Ovary (tissue), 9 donors: Measurements from ENCODE around the gene PIEZO1. TPM values are rescaled to one million over a fixed set of nuclear protein-coding genes. Genes with fewer than 3 reads are reported as not detected.

ENCODE experiments used
- DNase-seq, 5 donors: peaks; one replicate each; pipeline ENCODE4 v3.0.0-alpha.2; 2019 to 2020
- H3K27ac ChIP-seq, 2 donors: fragments of 200-600 bp; one replicate each; pipeline versions ENCODE4 v1.5.1 to v1.8.0; 2019 to 2022
- H3K27me3 ChIP-seq: fragments of 200-600 bp; one replicate; pipeline ENCODE4 v1.8.0; 2022
- H3K36me3 ChIP-seq: fragments of 200-600 bp; sonication (generic); one replicate; pipeline ENCODE4 v1.5.1; 2019
- H3K4me1 ChIP-seq: one replicate; pipeline ENCODE4 v1.8.1; 2013; ENCODE audit warnings: mild to moderate bottlenecking, moderate library complexity; ENCODE audit not compliant: insufficient read depth
- H3K4me3 ChIP-seq: fragments of 200-600 bp; sonication (generic); one replicate; pipeline ENCODE4 v1.5.1; 2017
- H3K9me3 ChIP-seq, 2 donors: fragments of 200-600 bp in 1 of 2; sonication (generic) in 1 of 2; one replicate each; pipeline versions ENCODE4 v1.5.1 to v1.8.1; 2013 to 2019; ENCODE audit warnings: mild to moderate bottlenecking in 1 of 2, moderate library complexity in 1 of 2
- CTCF ChIP-seq, 3 donors: fragments of 450-650 bp in 2 of 3; fragments of 200-600 bp in 1 of 3; IDR thresholded peaks; one replicate each; pipeline versions ENCODE4 v1.5.1 to v1.8.0; 2016 to 2022; ENCODE audit warnings: antibody characterized with exemption in 3 of 3, mild to moderate bottlenecking in 1 of 3
- EP300 ChIP-seq: sonication (generic); formaldehyde crosslinking; IDR thresholded peaks from one replicate; pipeline ENCODE4 v1.6.1; 2017; ENCODE audit warnings: antibody characterized with exemption
- POLR2A ChIP-seq: fragments of 450-650 bp; IDR thresholded peaks from one replicate; pipeline ENCODE4 v1.6.1; 2017; ENCODE audit warnings: antibody characterized with exemption, mild to moderate bottlenecking, moderate library complexity
- WGBS, 3 donors: extraction: QIAGEN DNeasy Blood & Tissue Kit in 1 of 3; methylation state at CpG; one replicate each; pipeline versions ENCODE4 v1.1.5 to v1.1.7; 2013 to 2017; 5-methylcytosine and 5-hydroxymethylcytosine counted together
- intact Hi-C, 4 donors: fragments of 100-400 bp; cut with DNase I; formaldehyde crosslinking; loops; one replicate each; pipeline versions ENCODE4 v1.11.0 to v1.15.1; 2022 to 2023
- polyA plus RNA-seq, 2 donors: library from polyadenylated mRNA; stranded (reverse); fragments of 200-250 nt in 1 of 2; fragments of 350-450 nt in 1 of 2; fragmentation: Illumina TruSeq in 1 of 2; extraction: RNeasy Lipid Tissue Mini Kit (QIAGEN cat#74804) in 1 of 2; gene quantifications; one replicate each; pipeline ENCODE4 v1.2.3, GENCODE V29; 2013 to 2014
- total RNA-seq, 7 donors: library from RNA; depleted of rRNA in 2 of 7; stranded (reverse); fragments of >200 nt in 2 of 7; fragmentation: NEBNext Ultra II Directional in 3 of 7; extraction: Animal tissue kit (Norgen Biotek cat#: 25700) in 3 of 7; gene quantifications; one replicate each; pipeline versions ENCODE4 v1.1.0 to v1.2.4, GENCODE V29; 2016 to 2023
- donor health status: DM: no; HTN: no; CAD: no; lungs with moderate emphysema.
- donor health status: DM: no; HTN: no; CAD: no.
- donor health status: Bipolar disorder and iron deficiency.
- donor health status: DM: yes; HTN: yes; CAD: no.
- donor health status: DM: no; HTN: no; CAD: no.
- donor health status: DM: yes; HTN: yes; CAD: no.

Gene PIEZO1
- total and polyA plus RNA-seq, 9 donors: 13.0 to 93.5 (median 49.1) TPM

- H3K27me3 ChIP-seq: no peaks in the 10 kb centered on the region
- intact Hi-C loops: loop anchor here (2.0 to 10.0 kb wide), 4 partner anchors 38 to 471 kb away; partner anchors contain the start of genes PIEZO1 (in 2 of the 4), ZNF778 (in 2 of the 4) and PABPN1L (in 1 of the 4)
- H3K4me1 ChIP-seq: peaks cover 2% of the 10 kb centered on the region
- peak; percentile 60 to 86 (median 84) for DNase-seq
- H3K27ac ChIP-seq: no peak overlapping the region
- TF ChIP-seq EP300 (no peak), CTCF (IDR thresholded peaks at IDR 0.05) (peak; percentile 71 to 87 (median 72))
- H3K4me3 ChIP-seq: no peak overlapping the region
- no peaks in the 10 kb centered on the region for H3K9me3 ChIP-seq
- no peaks in the 10 kb centered on the region for H3K36me3 ChIP-seq
- WGBS, 3 donors: 52 to 60% (median 58%) methylated on average over 29 to 32 of the region's 32 CpGs
These were observed 41.1 kb downstream of the PIEZO1 start for GRCh38 chr16:88743693-88744576.

GRCh38 chr16:88742896-88743605 lies 42.0 kb downstream of the PIEZO1 start:
- no peak for DNase-seq
- Histone ChIP-seq H3K9me3 (no peaks in the 10 kb centered on the region), H3K36me3 (no peaks in the 10 kb centered on the region), H3K4me3 (no peak overlapping the region), H3K27me3 (no peaks in the 10 kb centered on the region), H3K4me1 (peaks cover 2% of the 10 kb centered on the region), H3K27ac (no peak overlapping the region)
- WGBS, 3 donors: 82 to 93% (median 87%) methylated on average over 18 to 19 of the region's 19 CpGs
- intact Hi-C loops: loop anchor here in 3 of 4 donors (2.0 to 10.0 kb wide), 4 partner anchors 39 to 472 kb away; partner anchors contain the start of genes ZNF778 (in 2 of the 3), PABPN1L (in 1 of the 3) and PIEZO1 (in 1 of the 3)
- TF ChIP-seq EP300: no peak
- TF ChIP-seq POLR2A: no peak
- no peak for TF ChIP-seq CTCF (IDR thresholded peaks at IDR 0.05)

- no peaks in the 10 kb centered on the region for H3K9me3 ChIP-seq
- H3K4me3 ChIP-seq: no peak overlapping the region
- no peak overlapping the region for H3K27ac ChIP-seq
- no peaks in the 10 kb centered on the region for H3K36me3 ChIP-seq
- no peaks in the 10 kb centered on the region for H3K4me1 ChIP-seq
- H3K27me3 ChIP-seq: no peaks in the 10 kb centered on the region
- intact Hi-C loops: loop anchor here in 3 of 4 donors (5.0 to 10.0 kb wide), 3 partner anchors 41 to 473 kb away; partner anchors contain the start of genes ZNF778 (in 2 of the 3) and PABPN1L (in 1 of the 3)
- no peak for DNase-seq
- WGBS, 3 donors: 83 to 87% (median 85%) methylated on average over 16 to 17 of the region's 17 CpGs
- TF ChIP-seq CTCF (IDR thresholded peaks at IDR 0.05) (no peak), POLR2A (no peak), EP300 (no peak)
These were observed 43.7 kb downstream of the PIEZO1 start for GRCh38 chr16:88741368-88741767.

- Histone ChIP-seq H3K36me3 (no peaks in the 10 kb centered on the region), H3K27ac (no peak overlapping the region), H3K4me1 (no peaks in the 10 kb centered on the region), H3K4me3 (no peak overlapping the region), H3K27me3 (no peaks in the 10 kb centered on the region), H3K9me3 (no peaks in the 10 kb centered on the region)
- TF ChIP-seq POLR2A (no peak), CTCF (IDR thresholded peaks at IDR 0.05) (no peak), EP300 (no peak)
- intact Hi-C loops: loop anchor here in 3 of 4 donors (5.0 to 10.0 kb wide), 3 partner anchors 42 to 474 kb away; partner anchors contain the start of genes ZNF778 (in 2 of the 3) and PABPN1L (in 1 of the 3)
- 82 to 87% (median 84%) methylated on average over 12 of the region's 12 CpGs for WGBS, 3 donors
- DNase-seq: no peak
These were observed 44.3 kb downstream of the PIEZO1 start for GRCh38 chr16:88740727-88741055.
